K562 (cell line): ENCODE results near the gene KIF5A. TPM values are rescaled to one million over a fixed set of nuclear protein-coding genes. Genes with fewer than 3 reads are reported as not detected.
A peak's percentile ranks its signal among the peaks of the same experiment; 100 is the strongest.

Experiments
- ADNP ChIP-seq: fragments of 200-800 bp; sonication (Bioruptor generic); IDR thresholded peaks from 2 replicates; pipeline ENCODE4 v1.6.1; 2016; ENCODE audit warnings: missing genetic modification characterization, missing compliant biosample characterization
- BCLAF1 ChIP-seq, 2 experiments: fragments of 450-650 bp in 1 of 2; IDR thresholded peaks; 2 replicates each; pipeline ENCODE4 v1.6.1; 2011 to 2017; ENCODE audit warnings: low read depth in 2 of 2, antibody characterized with exemption in 1 of 2, borderline replicate concordance in 1 of 2, low read length in 1 of 2, mild to moderate bottlenecking in 1 of 2, mixed read lengths in 1 of 2; ENCODE audit not compliant: control insufficient read depth in 1 of 2
- CREBBP ChIP-seq: IDR thresholded peaks from one replicate; pipeline ENCODE4 v1.6.1; 2012; ENCODE audit warnings: low read depth, mild to moderate bottlenecking, control low read depth, inconsistent platforms, low read length
- GATAD2A ChIP-seq: fragments of 450-650 bp; IDR thresholded peaks from 2 replicates; pipeline ENCODE4 v1.6.1; 2017
- GTF3C2 ChIP-seq: IDR thresholded peaks from 3 replicates; pipeline ENCODE4 v1.6.1; 2011; ENCODE audit warnings: borderline replicate concordance, mild to moderate bottlenecking, moderate library complexity; ENCODE audit not compliant: insufficient read length; ENCODE audit errors: extremely low read depth
- HDGF ChIP-seq: fragments of 450-650 bp; IDR thresholded peaks from 2 replicates; pipeline ENCODE4 v1.6.1; 2016
- MCM2 ChIP-seq: fragments of 450-650 bp; IDR thresholded peaks from 2 replicates; pipeline ENCODE4 v1.6.1; 2017; ENCODE audit warnings: low read depth, mild to moderate bottlenecking
- NELFE ChIP-seq: IDR thresholded peaks from 2 replicates; pipeline ENCODE4 v1.6.1; 2011; ENCODE audit warnings: mild to moderate bottlenecking; ENCODE audit not compliant: insufficient read depth, insufficient read length
- POLR2B ChIP-seq: fragments of 450-650 bp; IDR thresholded peaks from 2 replicates; pipeline ENCODE4 v1.6.1; 2018; ENCODE audit warnings: low read depth; ENCODE audit not compliant: partially characterized antibody
- PRPF4 ChIP-seq: fragments of 200-400 bp; formaldehyde crosslinking; IDR thresholded peaks from one replicate; pipeline ENCODE4 v1.6.1; 2017; ENCODE audit warnings: low read length, low read depth, mild to moderate bottlenecking; ENCODE audit not compliant: insufficient read depth, poor library complexity, severe bottlenecking
- PTRF ChIP-seq: fragments of 450-650 bp; IDR thresholded peaks from 2 replicates; pipeline ENCODE4 v1.6.1; 2016; ENCODE audit warnings: mild to moderate bottlenecking, missing genetic modification characterization, missing compliant biosample characterization
- PYGO2 ChIP-seq: fragments of 450-650 bp; IDR thresholded peaks from 2 replicates; pipeline ENCODE4 v1.6.1; 2016; ENCODE audit warnings: mild to moderate bottlenecking, missing genetic modification characterization, moderate library complexity, missing compliant biosample characterization
- ZNF12 ChIP-seq: sonication (generic); formaldehyde crosslinking; IDR thresholded peaks from 2 replicates; pipeline ENCODE4 v1.4.0; 2020; ENCODE audit warnings: mild to moderate bottlenecking, missing genetic modification reagents
- ZNF24 ChIP-seq: fragments of 450-650 bp; IDR thresholded peaks from 2 replicates; pipeline ENCODE4 v1.6.1; 2016
- ZNF311 ChIP-seq: fragments of 250-450 bp; sonication (Bioruptor Pico); IDR thresholded peaks from 2 replicates; pipeline ENCODE4 v1.4.0; 2020; ENCODE audit warnings: mild to moderate bottlenecking, moderate library complexity
- ZNF592 ChIP-seq: fragments of 450-650 bp; IDR thresholded peaks from 2 replicates; pipeline ENCODE4 v1.6.1; 2017; ENCODE audit warnings: antibody characterized with exemption, mild to moderate bottlenecking
- ZNF695 ChIP-seq: fragments of 450-650 bp; formaldehyde crosslinking; IDR thresholded peaks from 2 replicates; pipeline ENCODE4 v1.4.0; 2020; ENCODE audit warnings: mild to moderate bottlenecking, moderate library complexity
- ZNF830 ChIP-seq: fragments of 250-450 bp; sonication (Bioruptor Pico); IDR thresholded peaks from 2 replicates; pipeline ENCODE4 v1.5.0; 2021; ENCODE audit warnings: mild to moderate bottlenecking
- polyA plus RNA-seq, 8 experiments: library from polyadenylated mRNA; depleted of rRNA in 4 of 8; stranded (reverse) in 5 of 8; unstranded in 3 of 8; fragments of >200 nt; fragmentation: Nextera tagmentation in 2 of 8; fragmentation: Illumina TruSeq in 1 of 8; extraction: Ambion mirVana in 2 of 8; extraction: Trizol in 1 of 8; gene quantifications; 2 replicates each; pipeline versions ENCODE4 v1.2.1 to v1.2.3, GENCODE V29; 2011 to 2014; ENCODE audit warnings: inconsistent platforms in 1 of 8, missing spikeins in 1 of 8
- total RNA-seq, 7 experiments: library from RNA; depleted of rRNA in 6 of 7; stranded (reverse); fragments of >200 nt in 6 of 7; fragmentation: Illumina TruSeq in 2 of 7; extraction: Trizol in 2 of 7; gene quantifications; 2 replicates each; pipeline versions ENCODE4 v1.2.1 to v1.2.3, GENCODE V29; 2011 to 2021; ENCODE audit warnings: low replicate concordance in 1 of 7

KIF5A gene
- total and polyA plus RNA-seq, 9 of the 15 experiments (the other 6 are each of a cell fraction or from before 2014, with no cell fraction given), result 3.4 to 17.7 (median 8.0) TPM

- no peak for TF ChIP-seq BCLAF1 (IDR thresholded peaks at IDR 0.05; ENCODE audit: borderline replicate concordance in 1 of 2, control insufficient read depth in 1 of 2, low read depth in 2 of 2, low read length in 1 of 2)
- TF ChIP-seq PRPF4, result no peak
- no peak for TF ChIP-seq ZNF24
- TF ChIP-seq GTF3C2, result no peak
- TF ChIP-seq CREBBP, result no peak
- no peak for TF ChIP-seq ADNP (tag)
- TF ChIP-seq GATAD2A, result no peak
- TF ChIP-seq PYGO2 (tag), result no peak
- TF ChIP-seq ZNF311, result no peak
- TF ChIP-seq POLR2B, result peak; percentile 67
- TF ChIP-seq ZNF12 (CRISPR knock-in tag), result no peak
- no peak for TF ChIP-seq ZNF695 (CRISPR knock-in tag)
- no peak for TF ChIP-seq MCM2
- TF ChIP-seq ZNF830 (CRISPR knock-in tag), result no peak
- no peak for TF ChIP-seq PTRF (tag)
- TF ChIP-seq NELFE, result no peak
- no peak for TF ChIP-seq ZNF592
- TF ChIP-seq HDGF, result no peak
Observed at GRCh38 chr12:57522887-57523705, 26.7 kb upstream of the KIF5A start (continued).
